Tibial nerve (tissue), 4 donors: ENCODE results near the gene TOPAZ1.

Experiments
- CTCF ChIP-seq, 5 experiments: fragments of 200-600 bp in 3 of 5; fragments of 450-650 bp in 2 of 5; sonication (generic) in 3 of 5; IDR thresholded peaks; one replicate each; pipeline ENCODE4 v1.5.1; 2016 to 2019; ENCODE audit warnings: antibody characterized with exemption in 5 of 5, mild to moderate bottlenecking in 3 of 5, moderate library complexity in 2 of 5
- EP300 ChIP-seq, 2 donors: sonication (generic); formaldehyde crosslinking; IDR thresholded peaks; one replicate each; pipeline ENCODE4 v1.6.1; 2017; ENCODE audit warnings: antibody characterized with exemption in 2 of 2, mild to moderate bottlenecking in 1 of 2

GRCh38 chr3:44338828-44339127, 97.1 kb downstream of the TOPAZ1 start:
- peak in 1 of 5 experiments; percentile 19 for TF ChIP-seq CTCF (IDR thresholded peaks at IDR 0.05)
- no peak for TF ChIP-seq EP300 (IDR thresholded peaks at IDR 0.05)
